GM18951 (cell line): Measurements from ENCODE around the gene CRYM.
"Not testable (repeated sequence)": the region's sequence is repeated elsewhere in the genome, so short reads cannot be mapped to it uniquely, and the experiment has no call there.

Source experiments
- POLR2A ChIP-seq: IDR thresholded peaks from 4 replicates; pipeline ENCODE4 v1.6.1; 2011; ENCODE audit warnings: mild to moderate bottlenecking; ENCODE audit not compliant: insufficient read length, insufficient read depth; ENCODE audit errors: extremely low read depth
- in situ Hi-C: fragments of 300-500 bp; cut with MboI; formaldehyde crosslinking; loops from one replicate; pipeline ENCODE4 v1.12.0; 2022; ENCODE audit warnings: low sequenced_read_pairs, mixed read lengths, inconsistent platforms; ENCODE audit not compliant: unreplicated experiment

CRYM gene

GRCh38 chr16:21277927-21278706, at the start of gene CRYM:
TSS of gene CRYM (minus strand) at chr16:21278290. CDS start at chr16:21278251, 39 bp downstream.
- peak; percentile 35 for TF ChIP-seq POLR2A
- in situ Hi-C loops, result loop anchor here (5.0 to 10.0 kb wide), 2 partner anchors 83 to 106 kb away; no protein-coding TSS in a partner anchor

GRCh38 chr16:21327046-21327445, 49.0 kb upstream of the CRYM start:
- in situ Hi-C loops, result no loop called here
- TF ChIP-seq POLR2A, result no peak

- in situ Hi-C loops, result no loop called here
- no peak for TF ChIP-seq POLR2A
These were observed 48.4 kb upstream of the CRYM start for GRCh38 chr16:21326459-21326858.

- in situ Hi-C loops, result no loop called here
- TF ChIP-seq POLR2A, result no peak
These were observed 46.2 kb upstream of the CRYM start for GRCh38 chr16:21324267-21324666.

GRCh38 chr16:21322251-21322650, 44.2 kb upstream of the CRYM start:
- in situ Hi-C loops, result not testable (repeated sequence)

- no peak for TF ChIP-seq POLR2A
- in situ Hi-C loops, result no loop called here
These were observed 43.6 kb upstream of the CRYM start for GRCh38 chr16:21321736-21322135.

- TF ChIP-seq POLR2A, result no peak
- in situ Hi-C loops, result no loop called here
These were observed 36.2 kb upstream of the CRYM start for GRCh38 chr16:21314339-21314738.

GRCh38 chr16:21312863-21313372, 34.8 kb upstream of the CRYM start:
- in situ Hi-C loops, result not testable (repeated sequence)

GRCh38 chr16:21312046-21312445, 34.0 kb upstream of the CRYM start:
- in situ Hi-C loops, result not testable (repeated sequence)

GRCh38 chr16:21306712-21307111, 28.6 kb upstream of the CRYM start:
- in situ Hi-C loops, result not testable (repeated sequence)

GRCh38 chr16:21302898-21303528, 24.9 kb upstream of the CRYM start:
- TF ChIP-seq POLR2A, result no peak
- in situ Hi-C loops, result no loop called here

- TF ChIP-seq POLR2A, result no peak
- in situ Hi-C loops, result no loop called here
These were observed 24.4 kb upstream of the CRYM start for GRCh38 chr16:21302454-21302853.

GRCh38 chr16:21301895-21302291, 23.8 kb upstream of the CRYM start:
- in situ Hi-C loops, result no loop called here
- no peak for TF ChIP-seq POLR2A

- in situ Hi-C loops, result no loop called here
- TF ChIP-seq POLR2A, result peak; percentile 71
These were observed 23.2 kb upstream of the CRYM start for GRCh38 chr16:21301168-21301894.
